H9 (cell line): ENCODE results near the gene FARP1. TPM values are rescaled to one million over a fixed set of nuclear protein-coding genes. Genes with fewer than 3 reads are reported as not detected.

Experiments used
- DNase-seq: peaks from one replicate; pipeline ENCODE4 v3.0.0-alpha.2; 2017
- H2AFZ ChIP-seq: one replicate; pipeline ENCODE4 v1.6.1; 2013; ENCODE audit warnings: mild to moderate bottlenecking, low read length, control low read depth, moderate library complexity
- H2AK5ac ChIP-seq: 2 replicates; pipeline ENCODE4 v1.6.1; 2013; ENCODE audit warnings: low read length, control low read depth, mixed read lengths; ENCODE audit not compliant: insufficient read length
- H2BK120ac ChIP-seq: one replicate; pipeline ENCODE4 v1.6.1; 2013; ENCODE audit warnings: low read depth, mild to moderate bottlenecking, low read length, control low read depth, inconsistent platforms; ENCODE audit not compliant: poor library complexity, severe bottlenecking
- H2BK12ac ChIP-seq: 2 replicates; pipeline ENCODE4 v1.6.1; 2013; ENCODE audit warnings: low read length, control low read depth, mixed read lengths, low read depth; ENCODE audit not compliant: insufficient read length
- H2BK15ac ChIP-seq: 2 replicates; pipeline ENCODE4 v1.6.1; 2013; ENCODE audit warnings: low read depth, low read length, control low read depth
- H2BK20ac ChIP-seq: one replicate; pipeline ENCODE4 v1.6.1; 2013; ENCODE audit warnings: low read depth, mild to moderate bottlenecking, low read length, control low read depth, inconsistent platforms; ENCODE audit not compliant: poor library complexity, severe bottlenecking
- H2BK5ac ChIP-seq: 2 replicates; pipeline ENCODE4 v1.6.1; 2013; ENCODE audit warnings: low read length, control low read depth, mixed read lengths; ENCODE audit not compliant: insufficient read length
- H3K14ac ChIP-seq: 2 replicates; pipeline ENCODE4 v1.6.1; 2013; ENCODE audit warnings: low read length, control low read depth; ENCODE audit not compliant: insufficient read depth
- H3K18ac ChIP-seq: 2 replicates; pipeline ENCODE4 v1.6.1; 2013; ENCODE audit warnings: low read depth, mild to moderate bottlenecking, mixed read lengths, low read length, control low read depth; ENCODE audit not compliant: insufficient read length
- H3K23ac ChIP-seq: 2 replicates; pipeline ENCODE4 v1.6.1; 2013; ENCODE audit warnings: low read length, control low read depth, mixed read lengths, low read depth; ENCODE audit not compliant: insufficient read length
- H3K23me2 ChIP-seq: 2 replicates; pipeline ENCODE4 v1.6.1; 2013; ENCODE audit warnings: low read depth, mild to moderate bottlenecking, mixed read lengths, low read length, control low read depth; ENCODE audit not compliant: insufficient read length, poor library complexity, severe bottlenecking
- H3K27ac ChIP-seq: 2 replicates; pipeline ENCODE4 v1.5.1; 2013; ENCODE audit warnings: low read length, control low read depth, mixed read lengths, low read depth; ENCODE audit not compliant: insufficient read length
- H3K27me3 ChIP-seq: 2 replicates; pipeline ENCODE4 v1.6.1; 2013; ENCODE audit warnings: low read length, control low read depth, inconsistent platforms; ENCODE audit not compliant: insufficient read depth
- H3K4ac ChIP-seq: 2 replicates; pipeline ENCODE4 v1.6.1; 2013; ENCODE audit warnings: low read depth, mild to moderate bottlenecking, control low read depth, inconsistent platforms, low read length, moderate library complexity
- H3K4me1 ChIP-seq: 2 replicates; pipeline ENCODE4 v1.6.1; 2013; ENCODE audit warnings: low read length, control low read depth, inconsistent platforms; ENCODE audit not compliant: insufficient read depth
- H3K4me2 ChIP-seq: 2 replicates; pipeline ENCODE4 v1.6.1; 2013; ENCODE audit warnings: low read length, control low read depth, mixed read lengths; ENCODE audit not compliant: insufficient read length, insufficient read depth
- H3K56ac ChIP-seq: 2 replicates; pipeline ENCODE4 v1.6.1; 2013; ENCODE audit warnings: low read depth, mild to moderate bottlenecking, mixed read lengths, low read length, control low read depth; ENCODE audit not compliant: insufficient read length
- H3K79me1 ChIP-seq: 2 replicates; pipeline ENCODE4 v1.6.1; 2013; ENCODE audit warnings: low read depth, mild to moderate bottlenecking, moderate library complexity, low read length, control low read depth, inconsistent platforms; ENCODE audit not compliant: insufficient read depth, poor library complexity, severe bottlenecking
- H3K79me2 ChIP-seq: 2 replicates; pipeline ENCODE4 v1.6.1; 2013; ENCODE audit warnings: low read length, control low read depth, inconsistent platforms; ENCODE audit not compliant: insufficient read depth
- H3K9ac ChIP-seq: 2 replicates; pipeline ENCODE4 v1.6.1; 2013; ENCODE audit warnings: low read length, control low read depth, mixed read lengths; ENCODE audit not compliant: insufficient read length; ENCODE audit errors: extremely low read depth
- H3K9me3 ChIP-seq: one replicate; pipeline ENCODE4 v1.6.1; 2013; ENCODE audit warnings: low read depth, low read length, inconsistent platforms; ENCODE audit not compliant: control insufficient read depth
- H3T11ph ChIP-seq: one replicate; pipeline ENCODE4 v1.6.1; 2013; ENCODE audit warnings: mild to moderate bottlenecking, low read length, control low read depth, inconsistent platforms
- H4K20me1 ChIP-seq: one replicate; pipeline ENCODE4 v1.6.1; 2013; ENCODE audit not compliant: control insufficient read depth, insufficient read length, insufficient read depth
- H4K5ac ChIP-seq: 2 replicates; pipeline ENCODE4 v1.6.1; 2013; ENCODE audit warnings: low read depth, mild to moderate bottlenecking, mixed read lengths, low read length, control low read depth; ENCODE audit not compliant: insufficient read length
- H4K8ac ChIP-seq: replicated peaks from 2 replicates; pipeline ENCODE4 v1.6.1; 2013; ENCODE audit warnings: low read length, control low read depth, mixed read lengths, low read depth; ENCODE audit not compliant: insufficient read length
- H4K91ac ChIP-seq: 2 replicates; pipeline ENCODE4 v1.6.1; 2013; ENCODE audit warnings: low read depth, mild to moderate bottlenecking, moderate library complexity, mixed read lengths, low read length, control low read depth; ENCODE audit not compliant: insufficient read length
- H3K27ac Mint-ChIP-seq, 3 experiments: 2 replicates in 2 of 3; 3 replicates in 1 of 3; pipeline ENCODE4 v1.8.0; 2020 to 2021; ENCODE audit warnings: mixed read lengths in 3 of 3, mild to moderate bottlenecking in 1 of 3, moderate library complexity in 1 of 3
- H3K27me3 Mint-ChIP-seq: 2 replicates; pipeline ENCODE4 v1.8.0; 2021; ENCODE audit warnings: low read depth, mild to moderate bottlenecking, moderate library complexity, mixed read lengths
- H3K36me3 Mint-ChIP-seq, 3 experiments: 2 replicates in 2 of 3; 3 replicates in 1 of 3; pipeline ENCODE4 v1.8.0; 2020 to 2021; ENCODE audit warnings: low read depth in 3 of 3, mixed read lengths in 3 of 3; ENCODE audit not compliant: insufficient read depth in 1 of 3
- H3K4me1 Mint-ChIP-seq, 2 experiments: 2 replicates each; pipeline ENCODE4 v1.8.0; 2020; ENCODE audit warnings: mixed read lengths in 2 of 2
- H3K4me3 Mint-ChIP-seq, 2 experiments: 2 replicates in 1 of 2; 3 replicates in 1 of 2; pipeline ENCODE4 v1.8.0; 2020 to 2021; ENCODE audit warnings: mild to moderate bottlenecking in 2 of 2, mixed read lengths in 2 of 2, moderate library complexity in 1 of 2
- H3K9me3 Mint-ChIP-seq, 2 experiments: 2 replicates in 1 of 2; 3 replicates in 1 of 2; pipeline ENCODE4 v1.8.0; 2020; ENCODE audit warnings: mild to moderate bottlenecking in 2 of 2, mixed read lengths in 2 of 2, moderate library complexity in 1 of 2
- WGBS: extraction: QIAGEN DNeasy Blood & Tissue Kit; methylation state at CpG from one replicate; pipeline ENCODE4 v1.1.7; 2013; ENCODE audit warnings: missing lambda C conversion rate, low lambda C conversion rate, mixed read lengths; ENCODE audit not compliant: insufficient read length; ENCODE audit errors: extremely low coverage; 5-methylcytosine and 5-hydroxymethylcytosine counted together
- total RNA-seq: library from RNA; stranded (reverse); gene quantifications from 2 replicates; pipeline ENCODE4 v1.2.1, GENCODE V29; 2021
- TF ChIP-seq, protein P1 (sequence below): fragments of 200-600 bp; sonication (generic); conservative IDR thresholded peaks from 3 replicates; pipeline ENCODE4 v1.8.0; 2021; ENCODE audit warnings: antibody characterized with exemption, mild to moderate bottlenecking

Gene FARP1
- total RNA-seq, 1 experiment from 2014 or later = 95.9 TPM

GRCh38 chr13:98346904-98347636 lies 204.2 kb downstream of the FARP1 start:
- TF ChIP-seq, protein P1, sequence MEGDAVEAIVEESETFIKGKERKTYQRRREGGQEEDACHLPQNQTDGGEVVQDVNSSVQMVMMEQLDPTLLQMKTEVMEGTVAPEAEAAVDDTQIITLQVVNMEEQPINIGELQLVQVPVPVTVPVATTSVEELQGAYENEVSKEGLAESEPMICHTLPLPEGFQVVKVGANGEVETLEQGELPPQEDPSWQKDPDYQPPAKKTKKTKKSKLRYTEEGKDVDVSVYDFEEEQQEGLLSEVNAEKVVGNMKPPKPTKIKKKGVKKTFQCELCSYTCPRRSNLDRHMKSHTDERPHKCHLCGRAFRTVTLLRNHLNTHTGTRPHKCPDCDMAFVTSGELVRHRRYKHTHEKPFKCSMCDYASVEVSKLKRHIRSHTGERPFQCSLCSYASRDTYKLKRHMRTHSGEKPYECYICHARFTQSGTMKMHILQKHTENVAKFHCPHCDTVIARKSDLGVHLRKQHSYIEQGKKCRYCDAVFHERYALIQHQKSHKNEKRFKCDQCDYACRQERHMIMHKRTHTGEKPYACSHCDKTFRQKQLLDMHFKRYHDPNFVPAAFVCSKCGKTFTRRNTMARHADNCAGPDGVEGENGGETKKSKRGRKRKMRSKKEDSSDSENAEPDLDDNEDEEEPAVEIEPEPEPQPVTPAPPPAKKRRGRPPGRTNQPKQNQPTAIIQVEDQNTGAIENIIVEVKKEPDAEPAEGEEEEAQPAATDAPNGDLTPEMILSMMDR = no peak
- H3K79me1 ChIP-seq = no peaks in the 10 kb centered on the region
- Mint-ChIP-seq H3K9me3 (no peaks in the 10 kb centered on the region), H3K4me1 (peaks cover 30 to 41% of the 10 kb centered on the region in 2 experiments), H3K27ac (peak overlapping the region in 1 of 3 experiments; percentile 37; a peak in 1 of 7 replicates), H3K27me3 (no peaks in the 10 kb centered on the region), H3K4me3 (no peak overlapping the region), H3K36me3 (no peaks in the 10 kb centered on the region; a peak in 2 of 7 replicates)
- H3K9ac ChIP-seq = no peak overlapping the region
- no peak overlapping the region for H4K8ac ChIP-seq
- no peak overlapping the region for H2AFZ ChIP-seq
- H4K91ac ChIP-seq = no peak overlapping the region
- no peaks in the 10 kb centered on the region for H3K23me2 ChIP-seq
- H3T11ph ChIP-seq = no peak overlapping the region
- WGBS = no CpG with 5 or more reads among the region's 10 CpGs
- no peak overlapping the region for H3K4ac ChIP-seq
- no peak overlapping the region for H2BK120ac ChIP-seq
- H3K27me3 ChIP-seq = no peaks in the 10 kb centered on the region
- no peak overlapping the region for H3K4me2 ChIP-seq
- no peak overlapping the region for H3K56ac ChIP-seq
- H2BK12ac ChIP-seq = no peak overlapping the region
- no peak overlapping the region for H3K27ac ChIP-seq
- H3K23ac ChIP-seq = no peak overlapping the region
- H2AK5ac ChIP-seq = no peak overlapping the region
- no peak overlapping the region for H2BK15ac ChIP-seq
- H2BK5ac ChIP-seq = no peak overlapping the region
- no peaks in the 10 kb centered on the region for H3K4me1 ChIP-seq
- H3K79me2 ChIP-seq = no peaks in the 10 kb centered on the region
- no peak overlapping the region for H2BK20ac ChIP-seq
- H3K14ac ChIP-seq = no peak overlapping the region
- H4K20me1 ChIP-seq = no peaks in the 10 kb centered on the region
- DNase-seq = no peak
- no peak overlapping the region for H3K18ac ChIP-seq
- H3K9me3 ChIP-seq = no peaks in the 10 kb centered on the region
- no peak overlapping the region for H4K5ac ChIP-seq
